Esophagus muscularis mucosa (tissue), 4 donors: ENCODE results near the gene GABRP.

Source experiments
- EP300 ChIP-seq: sonication (generic); formaldehyde crosslinking; IDR thresholded peaks from one replicate; pipeline ENCODE4 v1.6.1; 2017; ENCODE audit warnings: antibody characterized with exemption
- POLR2A ChIP-seq: fragments of 450-650 bp; IDR thresholded peaks from one replicate; pipeline ENCODE4 v1.6.1; 2017; ENCODE audit warnings: antibody characterized with exemption, moderate library complexity, mild to moderate bottlenecking, low read depth
- TF ChIP-seq, protein P1 (sequence below), 3 experiments: fragments of 200-600 bp in 2 of 3; fragments of 450-650 bp in 1 of 3; sonication (generic) in 2 of 3; IDR thresholded peaks; one replicate each; pipeline ENCODE4 v1.5.1; 2017 to 2019; ENCODE audit warnings: antibody characterized with exemption in 3 of 3, mild to moderate bottlenecking in 2 of 3, moderate library complexity in 1 of 3

GRCh38 chr5:170818232-170818631 lies 34.7 kb downstream of the GABRP start:
- TF ChIP-seq, protein P1, sequence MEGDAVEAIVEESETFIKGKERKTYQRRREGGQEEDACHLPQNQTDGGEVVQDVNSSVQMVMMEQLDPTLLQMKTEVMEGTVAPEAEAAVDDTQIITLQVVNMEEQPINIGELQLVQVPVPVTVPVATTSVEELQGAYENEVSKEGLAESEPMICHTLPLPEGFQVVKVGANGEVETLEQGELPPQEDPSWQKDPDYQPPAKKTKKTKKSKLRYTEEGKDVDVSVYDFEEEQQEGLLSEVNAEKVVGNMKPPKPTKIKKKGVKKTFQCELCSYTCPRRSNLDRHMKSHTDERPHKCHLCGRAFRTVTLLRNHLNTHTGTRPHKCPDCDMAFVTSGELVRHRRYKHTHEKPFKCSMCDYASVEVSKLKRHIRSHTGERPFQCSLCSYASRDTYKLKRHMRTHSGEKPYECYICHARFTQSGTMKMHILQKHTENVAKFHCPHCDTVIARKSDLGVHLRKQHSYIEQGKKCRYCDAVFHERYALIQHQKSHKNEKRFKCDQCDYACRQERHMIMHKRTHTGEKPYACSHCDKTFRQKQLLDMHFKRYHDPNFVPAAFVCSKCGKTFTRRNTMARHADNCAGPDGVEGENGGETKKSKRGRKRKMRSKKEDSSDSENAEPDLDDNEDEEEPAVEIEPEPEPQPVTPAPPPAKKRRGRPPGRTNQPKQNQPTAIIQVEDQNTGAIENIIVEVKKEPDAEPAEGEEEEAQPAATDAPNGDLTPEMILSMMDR (IDR thresholded peaks at IDR 0.05) = no peak
- TF ChIP-seq EP300 = no peak
- TF ChIP-seq POLR2A = no peak
